Measurements from ENCODE around the gene PGR. TPM values are rescaled to one million over a fixed set of nuclear protein-coding genes. Genes with fewer than 3 reads are reported as not detected.

The PGR gene
- total and polyA plus RNA-seq, 9 donors: under 0.01 to 0.16 (median 0.02) TPM; not detected in 4

DNA sequence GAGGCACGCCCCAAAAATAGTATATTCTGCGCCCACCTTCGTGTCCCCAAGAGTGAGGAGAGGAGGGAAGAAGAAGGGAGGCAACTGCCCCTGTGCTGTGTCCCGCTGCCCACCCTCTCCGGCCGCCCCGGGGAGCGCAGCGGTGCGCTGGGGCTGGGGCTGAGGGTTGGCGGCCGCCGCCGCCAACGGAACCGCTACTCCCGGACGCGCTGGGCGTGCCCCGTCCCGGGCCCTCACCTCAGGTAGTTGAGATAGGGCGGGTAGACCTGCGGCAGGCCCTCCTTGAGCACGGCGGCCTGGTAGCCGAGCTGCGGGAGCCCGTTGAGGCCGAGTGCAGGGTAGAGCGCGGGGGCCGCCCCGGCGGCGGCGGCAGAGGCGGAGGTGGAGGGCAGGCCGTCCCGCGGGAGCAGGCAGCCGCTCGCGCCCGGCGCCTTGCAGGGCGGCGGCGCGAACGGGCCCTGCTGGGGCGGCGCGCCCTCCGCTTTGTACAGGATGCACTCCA, 2.4 kb downstream of the PGR start:
- peak; percentile 2 for DNase-seq
- no peaks in the 10 kb centered on the region for H3K9me3 ChIP-seq (replicated peaks; ENCODE audit: control insufficient read depth, low read depth, low read length)
- H3K36me3 ChIP-seq (ENCODE audit: control insufficient read depth, insufficient read depth, low read length): no peaks in the 10 kb centered on the region
- no peak overlapping the region for H3K27ac ChIP-seq (ENCODE audit: low read length)
- H3K4me3 ChIP-seq (ENCODE audit: low read length): peak overlapping the region; percentile 32
- under 1% methylated on average over 53 of the region's 55 CpGs for WGBS (ENCODE audit: insufficient coverage)
- H3K4me1 ChIP-seq (ENCODE audit: control insufficient read depth, insufficient read depth, low read length): peaks cover 20% of the 10 kb centered on the region
- peaks cover 44% of the 10 kb centered on the region for H3K27me3 ChIP-seq (ENCODE audit: control insufficient read depth, insufficient read depth, low read length)

DNA sequence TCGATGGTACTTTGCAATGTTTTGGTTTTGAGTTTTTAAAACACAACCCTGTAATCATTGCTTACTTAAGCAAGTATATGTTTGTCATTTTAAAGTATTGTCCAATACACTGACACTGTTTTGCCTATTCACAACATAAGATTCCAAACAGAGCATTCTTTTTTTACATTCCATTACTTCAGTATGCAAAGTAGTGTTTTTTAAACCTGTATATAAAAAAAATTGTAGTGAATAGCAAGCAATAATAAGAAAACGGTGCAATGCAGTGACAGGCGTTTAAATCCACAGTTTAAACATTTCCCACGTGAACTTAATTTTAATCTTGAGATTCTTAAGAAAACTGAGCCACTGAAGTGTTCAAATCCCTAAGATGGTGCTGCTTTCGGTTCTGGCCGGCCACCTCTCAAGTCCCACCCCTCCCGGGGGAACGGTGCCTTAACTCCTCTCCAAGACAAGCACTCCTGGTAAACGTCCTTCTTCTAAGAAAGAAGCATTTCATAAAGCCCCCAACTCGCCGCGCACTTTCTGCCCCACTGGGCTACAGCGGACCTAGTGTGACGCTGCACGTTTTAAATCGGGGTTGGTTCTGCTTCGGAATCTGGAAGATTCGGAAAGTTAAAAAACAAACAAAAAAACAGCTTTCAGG, 2.9 kb downstream of the PGR start:
- Histone ChIP-seq H3K27ac (ENCODE audit: low read length) (no peak overlapping the region), H3K4me1 (ENCODE audit: control insufficient read depth, insufficient read depth, low read length) (peaks cover 20% of the 10 kb centered on the region), H3K36me3 (ENCODE audit: control insufficient read depth, insufficient read depth, low read length) (no peaks in the 10 kb centered on the region), H3K27me3 (ENCODE audit: control insufficient read depth, insufficient read depth, low read length) (peaks cover 44% of the 10 kb centered on the region), H3K4me3 (ENCODE audit: low read length) (peak overlapping the region; percentile 28), H3K9me3 (replicated peaks; ENCODE audit: control insufficient read depth, low read depth, low read length) (no peaks in the 10 kb centered on the region)
- peak; percentile 16 for DNase-seq
- WGBS (ENCODE audit: insufficient coverage): 2% methylated on average over 6 of the region's 18 CpGs

DNA sequence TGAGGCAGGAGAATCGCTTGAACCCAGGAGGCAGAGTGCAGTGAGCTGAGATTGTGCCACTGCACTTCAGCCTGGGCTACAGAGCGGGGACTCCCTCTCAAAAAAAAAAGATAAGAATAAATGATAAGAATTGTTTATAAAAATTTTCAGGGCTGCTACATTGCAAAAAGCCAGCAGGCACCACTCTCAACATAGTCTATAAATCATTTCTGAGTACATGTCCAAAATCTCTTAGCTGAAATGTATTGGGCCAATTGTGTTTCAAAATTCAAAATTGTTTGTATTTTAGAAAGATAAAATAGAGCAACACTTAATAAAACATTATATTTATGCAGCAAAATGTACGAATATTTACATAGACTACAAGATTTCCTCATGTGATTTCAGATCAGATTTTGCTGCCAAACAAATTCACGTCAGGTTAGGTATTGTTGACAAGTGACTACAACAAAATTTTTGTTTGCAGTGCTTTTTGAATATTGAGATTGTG, 13.9 kb downstream of the PGR start:
- Histone ChIP-seq H3K36me3 (ENCODE audit: control insufficient read depth, insufficient read depth, low read length) (no peaks in the 10 kb centered on the region), H3K27me3 (ENCODE audit: control insufficient read depth, insufficient read depth, low read length) (no peaks in the 10 kb centered on the region), H3K4me3 (ENCODE audit: low read length) (no peak overlapping the region), H3K4me1 (ENCODE audit: control insufficient read depth, insufficient read depth, low read length) (no peaks in the 10 kb centered on the region), H3K9me3 (replicated peaks; ENCODE audit: control insufficient read depth, low read depth, low read length) (no peaks in the 10 kb centered on the region), H3K27ac (ENCODE audit: low read length) (no peak overlapping the region)
- DNase-seq: no peak
- no CpG with 5 or more reads among the region's 4 CpGs for WGBS (ENCODE audit: insufficient coverage)

DNA sequence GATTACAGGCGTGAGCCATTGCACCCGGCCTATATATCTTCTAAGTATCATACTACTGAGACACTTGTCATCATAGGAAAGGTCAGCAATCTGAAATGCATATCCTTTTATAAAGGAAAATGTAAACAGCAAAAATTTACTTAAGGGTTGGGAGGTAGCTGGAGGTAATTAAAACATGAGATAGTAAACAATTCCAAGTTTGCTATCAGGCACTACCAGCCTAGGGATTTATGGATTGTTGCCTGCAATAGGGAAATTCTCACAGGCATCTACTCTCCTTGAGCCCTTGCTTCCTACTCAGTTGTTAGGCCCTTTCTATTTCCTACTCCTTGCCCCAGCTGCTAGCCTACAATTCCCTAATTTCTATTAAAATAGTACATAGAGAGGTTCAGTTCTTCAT, 16.1 kb downstream of the PGR start:
- Histone ChIP-seq H3K4me1 (ENCODE audit: control insufficient read depth, insufficient read depth, low read length) (no peaks in the 10 kb centered on the region), H3K27me3 (ENCODE audit: control insufficient read depth, insufficient read depth, low read length) (no peaks in the 10 kb centered on the region), H3K9me3 (replicated peaks; ENCODE audit: control insufficient read depth, low read depth, low read length) (no peaks in the 10 kb centered on the region), H3K36me3 (ENCODE audit: control insufficient read depth, insufficient read depth, low read length) (no peaks in the 10 kb centered on the region), H3K4me3 (ENCODE audit: low read length) (no peak overlapping the region), H3K27ac (ENCODE audit: low read length) (no peak overlapping the region)
- no peak for DNase-seq
- WGBS (ENCODE audit: insufficient coverage): no CpG with 5 or more reads among the region's 2 CpGs

DNA sequence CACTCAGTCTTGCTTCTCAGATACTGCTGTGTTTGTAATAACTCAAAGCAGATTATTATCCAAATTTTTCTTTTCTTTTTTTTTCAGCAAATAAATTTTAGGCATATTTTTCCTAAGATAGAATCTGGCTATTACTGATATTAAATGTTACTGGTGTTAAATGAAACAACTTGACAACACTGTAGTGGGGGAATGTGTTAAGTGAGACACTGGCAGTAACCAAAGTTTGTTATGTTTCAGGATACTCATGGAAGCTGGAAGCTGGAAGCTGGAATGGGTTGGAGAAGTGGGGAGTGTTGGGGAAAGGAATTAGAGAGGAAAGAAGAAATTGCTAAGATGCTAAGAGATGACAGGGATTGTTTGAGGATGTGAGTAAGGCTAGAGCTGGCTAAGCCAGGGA, 24.9 kb downstream of the PGR start:
- H3K27ac ChIP-seq (ENCODE audit: low read length): no peak overlapping the region
- no peaks in the 10 kb centered on the region for H3K9me3 ChIP-seq (replicated peaks; ENCODE audit: control insufficient read depth, low read depth, low read length)
- no peaks in the 10 kb centered on the region for H3K4me1 ChIP-seq (ENCODE audit: control insufficient read depth, insufficient read depth, low read length)
- H3K27me3 ChIP-seq (ENCODE audit: control insufficient read depth, insufficient read depth, low read length): no peaks in the 10 kb centered on the region
- no peak overlapping the region for H3K4me3 ChIP-seq (ENCODE audit: low read length)
- DNase-seq: no peak
- H3K36me3 ChIP-seq (ENCODE audit: control insufficient read depth, insufficient read depth, low read length): no peaks in the 10 kb centered on the region

DNA sequence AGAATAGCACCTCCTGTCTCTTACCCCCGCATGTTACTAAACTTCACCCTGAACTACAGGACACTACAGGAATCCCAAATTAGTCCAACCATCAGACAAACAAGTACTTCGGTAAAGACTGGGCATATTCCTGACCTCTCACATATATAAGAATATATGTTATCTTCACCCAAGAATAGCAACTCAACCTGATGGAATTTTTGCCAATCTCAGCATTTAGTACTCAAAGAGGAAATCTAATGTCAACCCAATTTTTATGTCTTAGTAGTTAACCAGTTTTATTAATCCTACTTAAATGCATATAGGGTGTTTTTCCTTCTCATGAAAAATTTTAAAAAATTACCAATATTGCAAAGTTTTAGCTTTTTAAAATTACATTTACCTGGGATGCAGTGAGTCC, 26.2 kb downstream of the PGR start:
- no peak for DNase-seq
- no peaks in the 10 kb centered on the region for H3K27me3 ChIP-seq (ENCODE audit: control insufficient read depth, insufficient read depth, low read length)
- no peaks in the 10 kb centered on the region for H3K9me3 ChIP-seq (replicated peaks; ENCODE audit: control insufficient read depth, low read depth, low read length)
- H3K4me3 ChIP-seq (ENCODE audit: low read length): no peak overlapping the region
- H3K4me1 ChIP-seq (ENCODE audit: control insufficient read depth, insufficient read depth, low read length): no peaks in the 10 kb centered on the region
- no peak overlapping the region for H3K27ac ChIP-seq (ENCODE audit: low read length)
- no peaks in the 10 kb centered on the region for H3K36me3 ChIP-seq (ENCODE audit: control insufficient read depth, insufficient read depth, low read length)
- WGBS (ENCODE audit: insufficient coverage): 100% methylated on average over 1 of the region's 2 CpGs

- H3K4me3 ChIP-seq (ENCODE audit: low read length): no peak overlapping the region
- no peak for DNase-seq
- H3K27ac ChIP-seq (ENCODE audit: low read length): no peak overlapping the region
Observed at GRCh38 chr11:101100601-101101000, 29.0 kb downstream of the PGR start.

DNA sequence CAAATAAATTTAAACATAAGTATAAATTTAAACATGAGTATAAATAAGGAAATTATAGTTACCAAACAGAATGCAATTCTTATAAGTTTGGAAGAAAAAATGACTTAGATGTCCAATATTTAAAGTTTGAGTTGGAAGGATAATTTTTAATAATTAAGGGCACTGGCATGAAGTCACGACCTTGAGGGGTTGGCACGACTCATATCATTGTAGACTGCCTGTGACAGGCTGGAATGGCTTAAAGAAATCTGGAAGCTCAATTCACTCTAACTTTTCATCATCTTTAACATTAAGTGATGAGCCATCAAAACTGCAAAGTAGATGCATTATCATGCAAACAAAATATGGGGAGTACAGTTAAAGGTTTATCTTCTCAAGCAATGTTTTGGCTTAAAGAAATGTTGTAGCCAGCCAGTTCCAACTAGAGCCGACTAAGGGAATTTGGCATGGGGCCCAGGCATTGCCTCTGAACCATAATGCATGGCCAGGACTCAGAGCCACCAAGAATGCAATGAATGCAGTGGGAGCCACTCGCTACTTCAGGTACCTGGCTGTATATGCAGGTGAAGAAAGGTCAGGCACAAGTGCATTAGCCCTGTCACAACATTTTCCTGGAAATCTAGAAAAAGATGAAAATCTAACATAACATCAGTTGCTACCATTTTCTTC, 33.4 kb downstream of the PGR start:
- Histone ChIP-seq H3K36me3 (ENCODE audit: control insufficient read depth, insufficient read depth, low read length) (no peaks in the 10 kb centered on the region), H3K4me3 (ENCODE audit: low read length) (no peak overlapping the region), H3K9me3 (replicated peaks; ENCODE audit: control insufficient read depth, low read depth, low read length) (no peaks in the 10 kb centered on the region), H3K27ac (ENCODE audit: low read length) (no peak overlapping the region), H3K27me3 (ENCODE audit: control insufficient read depth, insufficient read depth, low read length) (no peaks in the 10 kb centered on the region), H3K4me1 (ENCODE audit: control insufficient read depth, insufficient read depth, low read length) (no peaks in the 10 kb centered on the region)
- 47% methylated on average over 2 of the region's 4 CpGs for WGBS (ENCODE audit: insufficient coverage)
- peak; percentile 7 for DNase-seq

More at GRCh38 chr11:101100601-101101000, 29.0 kb downstream of the PGR start:
- H3K27me3 ChIP-seq (ENCODE audit: control insufficient read depth, insufficient read depth, low read length): no peaks in the 10 kb centered on the region
- H3K4me1 ChIP-seq (ENCODE audit: control insufficient read depth, insufficient read depth, low read length): no peaks in the 10 kb centered on the region
- no peaks in the 10 kb centered on the region for H3K9me3 ChIP-seq (replicated peaks; ENCODE audit: control insufficient read depth, low read depth, low read length)
- H3K36me3 ChIP-seq (ENCODE audit: control insufficient read depth, insufficient read depth, low read length): no peaks in the 10 kb centered on the region

DNA sequence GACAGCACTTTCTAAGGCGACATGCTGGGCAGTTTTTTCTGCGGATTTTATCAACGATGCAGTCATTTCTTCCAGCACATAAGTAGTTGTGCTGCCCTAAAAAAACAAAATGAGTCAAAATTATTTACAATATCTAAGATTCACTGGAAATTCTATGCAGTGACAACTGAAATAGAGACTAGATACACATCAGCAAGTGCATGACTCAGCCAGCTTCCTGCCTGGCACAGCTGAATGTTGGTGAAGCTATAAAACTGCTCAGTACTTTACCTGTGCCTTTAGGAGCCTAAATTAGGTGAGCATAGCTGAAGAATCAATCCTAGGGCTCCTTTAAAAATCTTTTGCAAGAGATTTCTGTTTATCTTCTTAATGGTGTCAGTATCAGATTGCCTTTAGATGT, 37.8 kb downstream of the PGR start:
- Histone ChIP-seq H3K4me3 (ENCODE audit: low read length) (no peak overlapping the region), H3K4me1 (ENCODE audit: control insufficient read depth, insufficient read depth, low read length) (no peaks in the 10 kb centered on the region), H3K27ac (ENCODE audit: low read length) (no peak overlapping the region), H3K27me3 (ENCODE audit: control insufficient read depth, insufficient read depth, low read length) (no peaks in the 10 kb centered on the region), H3K9me3 (replicated peaks; ENCODE audit: control insufficient read depth, low read depth, low read length) (no peaks in the 10 kb centered on the region), H3K36me3 (ENCODE audit: control insufficient read depth, insufficient read depth, low read length) (no peaks in the 10 kb centered on the region)
- WGBS (ENCODE audit: insufficient coverage): no CpG with 5 or more reads among the region's 3 CpGs
- no peak for DNase-seq

DNA sequence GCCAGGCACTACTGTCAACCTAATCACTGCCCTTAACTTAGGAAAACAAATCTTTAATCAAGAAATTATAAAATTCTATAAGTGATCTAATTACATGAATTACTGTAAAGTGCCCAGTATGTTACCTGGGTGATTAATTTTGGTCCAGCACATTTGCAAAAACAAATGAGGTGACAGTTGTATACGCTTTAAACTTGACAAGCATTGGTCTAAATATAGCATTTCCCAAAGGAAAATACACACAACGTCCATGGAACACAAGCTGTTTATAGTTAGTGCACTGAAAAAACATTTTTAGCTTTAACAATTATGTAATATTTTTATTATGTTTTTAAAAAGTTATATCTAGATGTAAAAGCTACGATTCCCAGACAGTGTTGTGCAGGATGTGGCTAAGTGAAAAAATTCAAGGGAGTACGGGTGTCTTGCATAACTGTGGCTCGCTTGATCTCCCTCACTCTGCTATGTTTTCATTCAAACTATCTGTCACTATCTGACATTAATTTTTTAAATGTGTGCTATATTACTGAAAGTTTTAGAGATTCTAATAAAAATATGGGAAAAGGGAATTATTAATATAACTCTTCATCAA, 38.8 kb downstream of the PGR start:
- H3K9me3 ChIP-seq (replicated peaks; ENCODE audit: control insufficient read depth, low read depth, low read length): no peaks in the 10 kb centered on the region
- H3K4me1 ChIP-seq (ENCODE audit: control insufficient read depth, insufficient read depth, low read length): no peaks in the 10 kb centered on the region
- H3K27ac ChIP-seq (ENCODE audit: low read length): no peak overlapping the region
- H3K27me3 ChIP-seq (ENCODE audit: control insufficient read depth, insufficient read depth, low read length): no peaks in the 10 kb centered on the region
- H3K4me3 ChIP-seq (ENCODE audit: low read length): no peak overlapping the region
- no CpG with 5 or more reads among the region's 5 CpGs for WGBS (ENCODE audit: insufficient coverage)
- no peak for DNase-seq
- no peaks in the 10 kb centered on the region for H3K36me3 ChIP-seq (ENCODE audit: control insufficient read depth, insufficient read depth, low read length)
